HG03439 (cell line): ENCODE data around the gene DPEP2NB.

Experiments used
- ATAC-seq: cut with Tn5 transposase; IDR thresholded peaks from one replicate; pipeline ENCODE4 v1.9.1; 2021; ENCODE audit warnings: mild to moderate bottlenecking, moderate library complexity; ENCODE audit not compliant: unreplicated experiment

DPEP2NB gene

DNA sequence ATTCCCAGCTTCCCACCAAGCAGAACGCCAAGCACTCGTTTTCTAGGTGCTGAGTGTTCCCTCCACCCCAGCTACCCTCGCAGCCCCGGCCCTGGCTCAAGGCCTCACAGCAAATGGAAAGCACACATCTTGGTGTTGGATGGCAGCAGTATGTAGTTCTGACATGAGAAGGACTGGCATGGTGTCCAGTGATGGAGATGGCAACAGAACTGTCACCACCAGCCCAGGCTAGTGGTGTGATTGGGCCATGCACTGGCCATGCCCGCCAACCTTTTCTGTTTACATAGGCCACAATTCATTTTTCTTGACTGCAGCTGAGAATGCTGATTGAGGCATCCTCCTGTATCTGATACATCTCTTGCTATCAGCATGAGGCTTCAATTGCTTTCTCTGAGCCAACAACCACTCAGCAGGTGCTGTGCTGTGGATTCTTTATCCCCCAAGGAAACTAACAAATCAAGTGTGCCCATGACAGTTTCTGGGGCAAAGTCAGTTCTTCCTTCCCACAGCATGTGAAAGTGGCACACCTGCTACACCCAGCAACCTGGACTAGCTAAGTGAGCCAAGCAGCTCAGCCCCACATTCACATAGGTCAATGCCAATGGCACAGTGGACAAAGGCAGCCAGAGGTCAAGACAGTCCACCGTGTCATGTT, 51.1 kb downstream of the DPEP2NB start:
- ATAC-seq, result no peak

DNA sequence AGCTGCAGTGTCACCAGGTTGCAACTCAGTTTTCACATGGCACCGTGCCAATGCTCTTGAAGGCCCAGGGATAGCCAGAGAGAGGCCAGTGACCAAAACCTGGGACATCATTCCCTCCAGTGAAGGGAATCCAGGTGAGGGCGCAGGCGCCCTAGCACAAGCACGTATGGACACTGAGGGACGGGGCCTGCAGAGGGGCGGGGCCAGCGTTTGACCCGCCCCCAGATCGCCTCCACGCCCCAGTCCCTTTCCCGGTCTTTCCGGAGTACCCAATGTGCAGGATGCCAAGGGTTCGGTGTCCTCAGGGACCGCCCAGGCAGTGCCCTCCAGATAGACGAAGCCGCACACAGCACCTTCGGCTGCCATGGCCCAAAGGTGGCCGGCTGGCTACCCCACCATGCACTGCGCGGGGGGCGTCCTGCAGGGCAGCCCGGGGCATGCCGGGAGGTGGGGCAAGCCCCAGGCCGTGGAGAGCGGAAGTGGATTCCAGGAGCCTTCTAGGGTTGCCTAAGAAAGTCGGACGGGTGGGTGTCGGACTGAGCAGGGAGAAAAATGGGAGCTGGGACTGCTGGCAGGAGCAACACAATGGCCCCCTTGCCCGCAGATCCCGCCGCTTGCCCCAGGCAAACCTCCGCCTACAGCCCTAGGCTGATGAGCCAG, 51.9 kb downstream of the DPEP2NB start:
- no peak for ATAC-seq
